SK-MEL-5 (cell line): Measurements from ENCODE around the gene PPP1R14D. TPM values are rescaled to one million over a fixed set of nuclear protein-coding genes. Genes with fewer than 3 reads are reported as not detected.
"Not testable (repeated sequence)": the region's sequence is repeated elsewhere in the genome, so short reads cannot be mapped to it uniquely, and the experiment has no call there.

Source experiments
- DNase-seq: peaks from one replicate; pipeline ENCODE4 v3.0.0-alpha.2; 2016; ENCODE audit warnings: low read depth, low spot score
- in situ Hi-C: cut with HindIII; loops from 2 replicates; pipeline ENCODE4 v1.10.0; 2016; ENCODE audit warnings: low sequenced_read_pairs, high pct_unique_total_duplicates, low pct_unique_long_range_greater_than_20kb
- polyA plus RNA-seq, 2 experiments: library from polyadenylated mRNA; depleted of rRNA; stranded (reverse); fragments of >200 nt; gene quantifications; 2 replicates each; pipeline ENCODE4 v1.2.3, GENCODE V29; 2015
- total RNA-seq: library from RNA; depleted of rRNA; stranded (reverse); fragments of >200 nt; shearing (Covaris generic); gene quantifications from 2 replicates; pipeline ENCODE4 v1.2.3, GENCODE V29; 2014; rRNA removed

The PPP1R14D gene
- not detected in 2 replicates for total RNA-seq
- 0.20 TPM in 1 of 2 replicates, not detected in the other for polyA plus RNA-seq (2015; cell fraction: cytosol; rRNA removed)
- not detected in 2 replicates for polyA plus RNA-seq (2015; cell fraction: nucleus; rRNA removed)

- in situ Hi-C loops: no loop called here
- no peak for DNase-seq
Observed at GRCh38 chr15:40828447-40829036, at the start of gene PPP1R14D. Gene PPP1R14D, minus strand, starts transcription at chr15:40828708. Its CDS starts 67 bp downstream, at chr15:40828641.

- DNase-seq: no peak
- in situ Hi-C loops: no loop called here
Observed at GRCh38 chr15:40877694-40878093, 49.2 kb upstream of the PPP1R14D start.

GRCh38 chr15:40875991-40876730 lies 47.7 kb upstream of the PPP1R14D start:
- DNase-seq: no peak

GRCh38 chr15:40873694-40874561 lies 45.4 kb upstream of the PPP1R14D start, which contains the start of gene RHOV:
Gene RHOV, minus strand, starts transcription at chr15:40874234. Its CDS starts 95 bp downstream, at chr15:40874139.
- in situ Hi-C loops: no loop called here
- DNase-seq: peak; percentile 65

More at GRCh38 chr15:40875991-40876730, 47.7 kb upstream of the PPP1R14D start:
- in situ Hi-C loops: no loop called here

GRCh38 chr15:40872791-40873693 lies 44.5 kb upstream of the PPP1R14D start:
- no peak for DNase-seq
- in situ Hi-C loops: no loop called here

GRCh38 chr15:40871749-40872617 lies 43.5 kb upstream of the PPP1R14D start:
- in situ Hi-C loops: no loop called here
- DNase-seq: no peak

- in situ Hi-C loops: no loop called here
- DNase-seq: no peak
Observed at GRCh38 chr15:40870716-40871115, 42.2 kb upstream of the PPP1R14D start.

- in situ Hi-C loops: no loop called here
- no peak for DNase-seq
Observed at GRCh38 chr15:40869686-40870085, 41.2 kb upstream of the PPP1R14D start.

- DNase-seq: no peak
- in situ Hi-C loops: no loop called here
Observed at GRCh38 chr15:40867199-40867598, 38.7 kb upstream of the PPP1R14D start.

GRCh38 chr15:40863660-40864270 lies 35.3 kb upstream of the PPP1R14D start:
- no peak for DNase-seq
- in situ Hi-C loops: no loop called here

- in situ Hi-C loops, DNase-seq: not testable (repeated sequence)
Observed at GRCh38 chr15:40861147-40861546, 32.6 kb upstream of the PPP1R14D start.

GRCh38 chr15:40859206-40859851 lies 30.8 kb upstream of the PPP1R14D start:
- in situ Hi-C loops: no loop called here
- DNase-seq: peak; percentile 85

GRCh38 chr15:40858706-40859105 lies 30.2 kb upstream of the PPP1R14D start:
- in situ Hi-C loops: no loop called here
- DNase-seq: no peak

- DNase-seq: peak; percentile 82
- in situ Hi-C loops: no loop called here
Observed at GRCh38 chr15:40857601-40858341, 29.3 kb upstream of the PPP1R14D start.

- in situ Hi-C loops: no loop called here
Observed at GRCh38 chr15:40856746-40857145, 28.2 kb upstream of the PPP1R14D start.

More at GRCh38 chr15:40856746-40857145, 28.2 kb upstream of the PPP1R14D start:
- DNase-seq: no peak
